Thyroid gland (tissue), 4 donors: Measurements from ENCODE around the gene CBR3.

Experiments used
- CTCF ChIP-seq, 6 experiments: fragments of 200-600 bp in 3 of 6; fragments of 450-650 bp in 3 of 6; sonication (generic) in 3 of 6; IDR thresholded peaks; one replicate each; pipeline ENCODE4 v1.5.1; 2016 to 2019; ENCODE audit warnings: antibody characterized with exemption in 6 of 6, mild to moderate bottlenecking in 2 of 6, inconsistent platforms in 1 of 6, moderate library complexity in 1 of 6
- POLR2A ChIP-seq, 2 donors: fragments of 450-650 bp; IDR thresholded peaks; one replicate each; pipeline ENCODE4 v1.6.1; 2017; ENCODE audit warnings: antibody characterized with exemption in 2 of 2, mild to moderate bottlenecking in 2 of 2, moderate library complexity in 1 of 2

DNA sequence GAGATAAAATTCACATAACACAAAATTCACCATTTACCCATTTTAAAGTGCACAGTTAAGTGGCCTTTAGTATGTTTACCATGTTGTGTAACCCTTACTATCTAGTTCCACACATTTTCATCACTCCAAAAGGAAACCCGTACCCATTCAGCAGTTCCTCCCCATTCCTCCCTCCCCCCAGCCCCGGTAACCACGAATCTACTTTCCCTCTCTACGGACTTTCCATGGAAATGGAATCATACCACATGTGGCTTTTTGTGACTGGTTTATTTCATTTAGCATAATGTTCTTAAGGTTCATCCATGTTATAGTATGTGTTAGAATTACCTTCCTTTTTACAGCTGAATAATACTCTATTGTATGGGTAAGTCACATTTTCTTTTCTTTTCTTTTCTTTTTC lies 32.7 kb downstream of the CBR3 start:
- TF ChIP-seq CTCF (IDR thresholded peaks at IDR 0.05) (no peak), POLR2A (IDR thresholded peaks at IDR 0.05) (no peak)
